ENCODE measurements around the gene ARHGAP8. TPM values are rescaled to one million over a fixed set of nuclear protein-coding genes. Genes with fewer than 3 reads are reported as not detected.

The ARHGAP8 gene
- total RNA-seq, 1 donor from 2014 or later = 0.19 TPM

DNA sequence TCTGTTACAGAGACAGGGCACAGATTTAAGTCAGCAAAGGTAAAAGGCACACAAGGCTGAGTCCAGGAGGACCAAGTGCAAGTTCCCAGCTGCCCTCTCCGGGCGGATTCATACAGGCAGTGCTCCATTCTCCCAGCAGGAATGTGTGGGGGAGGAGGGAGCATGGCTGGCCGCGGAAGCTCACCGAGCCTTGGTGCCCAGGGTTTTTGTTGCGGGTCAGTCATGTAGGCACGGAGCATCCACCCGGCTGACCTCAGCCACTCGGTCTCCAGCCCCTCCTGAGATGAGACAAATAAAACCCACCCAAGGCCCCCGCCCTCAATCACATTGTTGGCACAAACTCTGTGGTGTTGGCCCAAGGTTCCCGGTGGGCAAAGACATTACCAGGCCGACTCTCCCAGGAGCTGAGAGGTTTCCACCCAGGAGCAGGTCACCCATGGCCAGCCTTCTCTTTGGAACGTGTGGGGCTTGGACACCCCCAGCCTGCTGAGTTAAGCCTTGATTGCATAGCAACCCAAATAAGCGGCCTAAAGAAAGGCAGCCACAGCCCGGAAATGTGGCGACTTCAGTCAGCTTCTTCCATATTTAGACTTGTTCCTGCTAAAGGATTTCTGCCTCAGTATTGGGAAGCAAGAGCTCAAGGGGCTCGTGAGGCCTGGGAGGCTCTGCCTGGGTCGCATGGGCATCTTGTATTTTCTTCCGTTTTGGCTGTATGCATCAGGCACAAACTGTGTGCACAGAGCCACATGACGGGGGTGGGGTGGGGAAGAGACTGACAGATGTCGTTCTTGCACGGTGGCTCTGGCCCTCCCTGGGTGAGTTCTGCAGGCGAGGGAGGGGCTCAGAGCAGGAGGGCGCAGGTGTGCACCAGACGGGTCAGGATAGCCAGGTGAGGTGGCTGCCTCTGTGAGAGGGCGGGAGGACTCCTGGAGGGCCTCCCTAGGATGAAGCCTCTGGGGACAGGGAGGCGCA lies 63.0 kb downstream of the ARHGAP8 start:
- intact Hi-C loops (cut with DNase I) = loop anchor here (5.0 kb wide), 1 partner anchor 277 kb away; no protein-coding TSS in a partner anchor
- DNase-seq (ENCODE audit: low spot score) = no peak

DNA sequence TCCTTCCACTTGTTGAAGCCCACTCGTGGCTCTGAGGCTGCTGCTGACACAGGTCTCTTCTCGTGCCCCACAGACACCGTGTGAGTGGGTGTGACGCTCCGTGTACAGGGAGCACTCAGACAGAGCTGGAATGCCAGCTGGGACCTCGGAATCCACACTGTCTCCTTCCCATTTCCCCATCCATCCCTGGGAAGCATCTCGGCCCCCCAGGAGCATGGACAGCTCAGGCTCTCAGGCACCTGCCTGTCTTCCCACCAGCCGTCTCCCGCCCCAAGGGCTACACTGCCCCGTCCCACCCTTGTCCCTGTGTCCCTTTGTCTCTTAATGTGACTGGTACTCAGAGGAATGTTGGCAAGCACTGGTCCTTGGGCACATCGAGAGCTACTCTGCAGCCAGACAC lies 63.8 kb downstream of the ARHGAP8 start:
- DNase-seq (ENCODE audit: low spot score) = no peak
- intact Hi-C loops (cut with DNase I) = loop anchor here (5.0 kb wide), 1 partner anchor 276 kb away; no protein-coding TSS in a partner anchor

DNA sequence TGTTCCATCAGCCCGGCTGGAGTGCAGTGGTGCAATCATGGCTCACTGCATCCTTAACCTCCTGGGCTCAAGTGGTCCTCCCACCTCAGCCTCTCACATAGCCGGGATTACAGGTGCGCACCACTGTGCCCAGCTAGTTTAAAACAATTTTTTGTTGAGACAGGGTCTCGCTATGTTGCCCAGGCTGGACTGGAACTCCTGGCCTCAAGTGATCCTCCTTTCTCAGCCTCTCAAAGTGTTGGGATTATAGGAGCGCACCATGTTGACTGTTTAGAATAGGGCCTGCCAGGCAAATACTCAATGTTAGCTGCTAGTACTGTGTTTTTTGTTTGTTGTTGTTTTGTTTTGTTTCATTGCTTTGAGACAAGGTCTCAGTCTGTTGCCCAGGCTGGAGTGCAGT lies 66.4 kb downstream of the ARHGAP8 start:
- intact Hi-C loops (cut with DNase I) = loop anchor here (5.0 kb wide), 1 partner anchor 274 kb away; no protein-coding TSS in a partner anchor
- DNase-seq (ENCODE audit: low spot score) = no peak

- no peak for DNase-seq (ENCODE audit: low spot score)
- intact Hi-C loops (cut with DNase I) = loop anchor here (5.0 kb wide), 1 partner anchor 272 kb away; no protein-coding TSS in a partner anchor
Measured at GRCh38 chr22:44819966-44820631, 67.7 kb downstream of the ARHGAP8 start.

GRCh38 chr22:44821741-44822475 lies 69.5 kb downstream of the ARHGAP8 start:
- intact Hi-C loops (cut with DNase I) = no loop called here
- DNase-seq (ENCODE audit: low spot score) = no peak

- intact Hi-C loops (cut with DNase I) = no loop called here
- DNase-seq (ENCODE audit: low spot score) = no peak
Measured at GRCh38 chr22:44822534-44822933, 70.2 kb downstream of the ARHGAP8 start.

- intact Hi-C loops (cut with DNase I) = no loop called here
- no peak for DNase-seq (ENCODE audit: low spot score)
Measured at GRCh38 chr22:44823396-44823795, 71.0 kb downstream of the ARHGAP8 start.

GRCh38 chr22:44823806-44824205 lies 71.4 kb downstream of the ARHGAP8 start:
- DNase-seq (ENCODE audit: low spot score) = no peak
- intact Hi-C loops (cut with DNase I) = no loop called here

DNA sequence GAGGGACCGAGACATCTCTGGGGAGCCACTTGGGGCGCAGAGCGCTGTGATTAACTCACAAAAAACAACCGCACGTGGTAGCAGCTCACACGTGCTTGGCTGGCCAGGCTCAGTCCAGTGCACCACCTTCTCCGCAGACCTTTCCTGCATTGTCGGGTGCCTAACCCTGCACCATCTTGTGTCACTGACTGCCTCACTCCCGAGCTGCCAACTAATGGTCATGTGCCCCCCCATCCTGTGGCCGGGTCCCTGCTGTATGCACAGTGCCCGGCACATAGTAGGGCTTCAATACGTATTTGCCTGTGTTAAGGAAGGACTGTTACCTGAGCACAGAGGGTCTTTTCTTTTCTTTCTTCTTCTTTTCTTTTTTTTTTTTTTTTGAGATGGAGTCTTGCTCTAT lies 71.9 kb downstream of the ARHGAP8 start:
- intact Hi-C loops (cut with DNase I) = no loop called here
- no peak for DNase-seq (ENCODE audit: low spot score)

DNA sequence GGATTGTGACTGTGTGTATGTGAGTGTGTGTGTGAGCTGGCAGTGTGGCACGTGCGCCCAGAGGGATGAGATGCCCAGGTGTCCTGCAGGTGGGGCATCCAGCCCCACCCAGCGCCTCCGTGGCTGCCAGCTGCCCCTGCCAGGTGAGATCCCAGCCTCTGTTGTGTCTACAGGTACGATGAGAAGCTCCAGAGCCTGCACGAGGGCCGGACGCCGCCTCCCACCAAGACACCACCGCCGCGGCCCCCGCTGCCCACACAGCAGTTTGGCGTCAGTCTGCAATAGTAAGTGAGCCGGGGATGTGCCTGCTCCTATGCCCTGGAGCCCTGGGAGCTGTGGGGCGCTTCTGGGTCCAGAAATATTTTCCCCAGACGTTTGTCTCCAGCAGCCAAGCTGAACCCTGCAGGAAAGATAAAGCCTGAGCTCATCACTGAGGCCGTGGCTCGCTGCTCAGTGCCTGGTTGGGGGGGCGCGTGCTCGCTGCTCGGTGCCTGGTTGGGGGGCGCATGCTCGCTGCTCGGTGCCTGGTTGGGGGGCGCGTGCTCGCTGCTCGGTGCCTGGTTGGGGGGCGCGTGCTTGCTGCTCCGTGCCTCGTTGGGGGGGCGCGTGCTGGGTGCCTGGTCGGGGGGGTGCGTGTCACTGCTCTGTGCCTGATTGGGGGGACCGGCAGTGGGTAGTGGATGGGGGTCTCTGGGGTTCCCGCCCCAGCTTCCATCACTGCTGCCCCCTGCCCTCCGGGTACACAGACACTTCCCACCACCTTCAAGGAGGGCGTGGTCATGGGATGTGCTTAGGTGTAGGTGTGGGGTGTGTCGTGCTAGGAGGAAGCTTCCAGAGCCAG lies 73.2 kb downstream of the ARHGAP8 start:
- intact Hi-C loops (cut with DNase I) = no loop called here
- no peak for DNase-seq (ENCODE audit: low spot score)

- intact Hi-C loops (cut with DNase I) = no loop called here
- DNase-seq (ENCODE audit: low spot score) = no peak
Measured at GRCh38 chr22:44827666-44828190, 75.4 kb downstream of the ARHGAP8 start.

DNA sequence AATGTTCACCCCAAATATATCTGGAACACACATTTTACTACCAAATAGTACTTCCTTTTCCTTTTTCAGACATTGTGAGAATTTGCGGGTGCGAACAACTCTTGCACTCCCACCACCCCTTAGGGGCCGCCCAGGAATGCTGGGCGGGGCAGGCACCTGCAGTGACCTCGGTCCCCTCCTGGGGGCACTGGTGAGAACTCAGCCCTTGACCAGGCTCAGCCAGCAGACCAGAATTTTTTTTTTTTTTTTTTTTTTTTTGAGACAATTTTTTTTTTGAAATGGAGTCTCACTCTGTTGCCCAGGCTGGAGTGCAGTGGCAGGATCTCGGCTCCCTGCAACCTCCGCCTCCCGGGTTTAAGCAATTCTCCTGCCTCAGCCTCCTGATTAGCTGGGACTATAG lies 75.8 kb downstream of the ARHGAP8 start:
- intact Hi-C loops (cut with DNase I) = no loop called here
- no peak for DNase-seq (ENCODE audit: low spot score)

- intact Hi-C loops (cut with DNase I) = no loop called here
- DNase-seq (ENCODE audit: low spot score) = no peak
Measured at GRCh38 chr22:44831885-44832284, 79.5 kb downstream of the ARHGAP8 start.

- DNase-seq (ENCODE audit: low spot score) = no peak
- intact Hi-C loops (cut with DNase I) = no loop called here
Measured at GRCh38 chr22:44834065-44834464, 81.7 kb downstream of the ARHGAP8 start.

DNA sequence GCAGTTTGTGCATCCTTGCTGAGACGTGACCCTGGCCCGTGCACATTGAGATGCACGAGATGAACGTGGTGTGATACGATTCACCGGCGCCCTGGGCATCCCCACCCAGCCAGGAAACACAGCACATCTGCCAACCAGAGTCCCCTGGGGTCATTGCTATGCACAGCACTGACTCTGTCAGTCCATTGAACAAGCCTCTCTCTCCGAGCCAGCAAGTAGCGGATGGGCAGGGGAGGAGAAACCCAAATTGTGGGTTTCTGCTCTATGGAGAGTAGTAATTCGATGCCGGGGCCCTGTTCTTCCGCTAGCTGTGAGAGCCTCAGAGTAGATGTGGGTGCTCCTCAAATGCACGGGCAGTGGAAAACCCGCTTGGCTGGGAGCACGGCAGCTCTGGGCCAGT lies 85.1 kb downstream of the ARHGAP8 start:
- intact Hi-C loops (cut with DNase I) = no loop called here
- no peak for DNase-seq (ENCODE audit: low spot score)

DNA sequence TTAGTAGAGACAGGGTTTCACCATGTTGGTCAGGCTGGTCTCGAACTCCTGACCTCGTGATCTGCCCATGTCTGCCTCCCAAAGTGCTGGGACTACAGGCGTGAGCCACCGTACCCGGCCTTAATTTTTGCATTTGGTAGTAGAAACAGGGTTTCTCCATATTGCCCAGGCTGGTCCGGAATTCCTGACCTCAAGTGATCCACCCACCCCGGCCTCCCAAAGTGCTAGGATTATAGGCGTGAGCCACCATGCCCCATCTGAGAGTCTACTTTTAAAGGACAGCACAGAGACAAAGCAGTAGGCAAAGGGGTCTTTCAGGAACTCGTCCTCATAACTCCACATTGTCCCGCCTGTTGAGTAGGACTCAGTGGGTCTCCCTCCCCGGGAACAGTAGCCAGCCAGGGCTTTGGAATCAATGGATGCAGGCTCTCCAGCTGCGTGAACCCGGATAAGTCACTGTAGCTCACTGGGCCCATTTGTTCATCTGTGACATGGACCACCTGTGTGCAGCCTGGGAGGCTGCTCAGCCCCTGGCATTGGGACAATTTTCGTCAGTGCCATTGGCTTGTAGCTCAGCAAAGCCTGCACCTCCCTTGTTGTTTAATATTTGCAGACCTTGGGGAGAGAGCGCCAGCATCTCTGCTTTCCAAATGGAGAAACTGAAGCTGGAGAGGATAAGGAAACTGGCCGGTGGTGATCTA lies 86.1 kb downstream of the ARHGAP8 start:
- intact Hi-C loops (cut with DNase I) = no loop called here
- DNase-seq (ENCODE audit: low spot score) = no peak

DNA sequence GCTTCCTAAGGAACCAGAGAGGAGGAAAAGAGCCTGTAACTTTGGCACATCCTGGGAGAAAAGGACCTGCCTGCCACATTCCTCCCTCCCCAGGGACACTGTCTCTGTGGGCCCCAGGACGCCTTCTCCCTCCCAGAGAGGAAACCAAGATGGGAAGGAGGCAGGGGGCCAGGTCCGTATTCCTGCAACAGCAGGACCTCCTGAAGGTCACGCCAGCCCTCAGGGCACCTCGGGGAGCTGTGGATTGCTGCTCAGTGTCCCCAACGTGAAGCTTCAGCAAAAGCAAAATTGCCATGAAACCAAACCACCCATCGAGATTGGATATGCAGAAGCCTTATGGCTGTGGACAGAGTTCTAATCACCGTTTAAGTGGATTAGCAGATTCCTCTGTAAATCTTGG lies 86.7 kb downstream of the ARHGAP8 start:
- DNase-seq (ENCODE audit: low spot score) = no peak
- intact Hi-C loops (cut with DNase I) = no loop called here

- intact Hi-C loops (cut with DNase I) = no loop called here
- DNase-seq (ENCODE audit: low spot score) = no peak
Measured at GRCh38 chr22:44839721-44840120, 87.3 kb downstream of the ARHGAP8 start.
